Upper lobe of left lung (tissue), 6 donors: ENCODE data around the gene NAT16. TPM values are rescaled to one million over a fixed set of nuclear protein-coding genes. Genes with fewer than 3 reads are reported as not detected.

Experiments
- ATAC-seq, 2 donors: fragments of 200-7000 bp; cut with Tn5 transposase; one replicate each; pipeline ENCODE4 v1.9.1; 2022; ENCODE audit warnings: mild to moderate bottlenecking in 2 of 2, moderate library complexity in 2 of 2; ENCODE audit not compliant: low FRiP score in 2 of 2
- DNase-seq, 2 donors: peaks; one replicate each; pipeline ENCODE4 v3.0.0-alpha.2; 2019 to 2020
- H3K27ac ChIP-seq, 4 donors: fragments of 200-600 bp; sonication (generic); one replicate each; pipeline ENCODE4 v1.5.1; 2016 to 2019
- H3K27me3 ChIP-seq, 4 donors: fragments of 200-600 bp; sonication (generic); one replicate each; pipeline ENCODE4 v1.5.1; 2017 to 2019
- H3K36me3 ChIP-seq, 4 donors: fragments of 200-600 bp; sonication (generic); one replicate each; pipeline ENCODE4 v1.5.1; 2016 to 2019
- H3K4me1 ChIP-seq, 4 donors: fragments of 200-600 bp; sonication (generic); one replicate each; pipeline ENCODE4 v1.5.1; 2018 to 2019
- H3K4me3 ChIP-seq, 4 donors: fragments of 200-600 bp; sonication (generic); one replicate each; pipeline ENCODE4 v1.5.1; 2017 to 2019; ENCODE audit warnings: mild to moderate bottlenecking in 2 of 4, moderate library complexity in 1 of 4
- H3K9me3 ChIP-seq, 4 donors: fragments of 200-600 bp; sonication (generic); one replicate each; pipeline ENCODE4 v1.5.1; 2018 to 2019
- EP300 ChIP-seq, 4 donors: sonication (generic); formaldehyde crosslinking; IDR thresholded peaks; one replicate each; pipeline ENCODE4 v1.5.1; 2017; ENCODE audit warnings: antibody characterized with exemption in 4 of 4, control low read depth in 2 of 4
- POLR2A ChIP-seq, 4 donors: fragments of 450-650 bp; IDR thresholded peaks; one replicate each; pipeline ENCODE4 v1.5.1; 2016 to 2017; ENCODE audit warnings: antibody characterized with exemption in 4 of 4, mild to moderate bottlenecking in 2 of 4
- POLR2AphosphoS5 ChIP-seq, 2 donors: sonication (generic); formaldehyde crosslinking; IDR thresholded peaks; one replicate each; pipeline ENCODE4 v1.5.1; 2017; ENCODE audit warnings: antibody characterized with exemption in 2 of 2
- WGBS, 2 donors: methylation state at CpG; one replicate each; pipeline ENCODE4 v1.1.5; 2017 to 2018; 5-methylcytosine and 5-hydroxymethylcytosine counted together
- total RNA-seq, 6 donors: library from RNA; depleted of rRNA in 4 of 6; stranded (reverse); fragments of >200 nt in 4 of 6; gene quantifications; one replicate each; pipeline versions ENCODE4 v1.1.0 to v1.2.1, GENCODE V29; 2016 to 2021
- TF ChIP-seq, protein P1 (sequence below), 6 experiments: fragments of 450-650 bp in 4 of 6; fragments of 200-600 bp in 2 of 6; sonication (generic) in 2 of 6; IDR thresholded peaks; one replicate each; pipeline ENCODE4 v1.5.1; 2016 to 2019; ENCODE audit warnings: antibody characterized with exemption in 6 of 6
- donor health status: DM: no; HTN: no; CAD: no; lungs with moderate emphysema.
- donor health status: DM: no; HTN: yes; CAD: no; lungs with severe emphysema.

NAT16 gene
- total RNA-seq, 6 donors from 2014 or later, result not detected

DNA sequence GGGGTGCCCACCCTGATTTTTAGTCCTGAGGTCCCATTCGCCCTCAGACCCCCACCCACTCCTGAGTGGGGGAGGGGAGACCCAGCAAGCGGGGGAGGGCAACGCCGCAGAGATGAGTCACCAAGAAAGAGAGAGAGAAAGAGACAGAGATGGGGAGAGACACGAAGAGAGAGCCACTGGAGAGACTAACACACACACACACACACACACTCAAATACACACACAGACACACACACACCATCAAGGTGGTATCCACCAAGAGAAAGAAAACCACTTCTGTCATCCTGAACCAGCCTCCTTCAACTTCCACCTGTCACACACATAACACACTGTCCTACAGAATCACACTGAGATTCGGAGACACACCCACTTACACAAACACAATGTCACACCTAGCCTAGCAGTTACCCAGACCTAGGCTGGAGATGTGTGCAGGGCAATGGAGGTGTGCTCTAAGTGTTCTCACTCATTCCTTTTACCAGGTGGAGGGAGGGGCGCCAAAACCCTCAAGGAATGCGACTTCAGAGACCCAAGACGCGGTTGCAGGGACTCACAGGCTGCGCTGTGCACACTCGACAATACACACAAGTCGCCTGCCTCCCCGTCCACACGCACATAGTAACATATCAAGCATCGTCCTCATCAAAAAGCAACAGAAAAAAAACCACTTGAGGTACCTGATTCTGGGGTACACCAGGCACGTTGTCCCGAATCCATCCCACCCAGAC is 10.8 kb downstream of the NAT16 start:
- Histone ChIP-seq H3K27me3 (peaks cover 0 to 95% (median 67%) of the 10 kb centered on the region in 4 donors), H3K9me3 (no peaks in the 10 kb centered on the region), H3K36me3 (no peaks in the 10 kb centered on the region), H3K4me1 (peaks cover 36 to 62% (median 46%) of the 10 kb centered on the region in 4 donors), H3K27ac (no peak overlapping the region), H3K4me3 (no peak overlapping the region)
- ATAC-seq, result no peak
- 1 to 3% methylated on average over 13 to 18 of the region's 18 CpGs for WGBS, 2 donors
- TF ChIP-seq POLR2A (IDR thresholded peaks at IDR 0.05) (no peak), POLR2AphosphoS5 (IDR thresholded peaks at IDR 0.05) (no peak), EP300 (IDR thresholded peaks at IDR 0.05) (no peak)
- TF ChIP-seq, protein P1, sequence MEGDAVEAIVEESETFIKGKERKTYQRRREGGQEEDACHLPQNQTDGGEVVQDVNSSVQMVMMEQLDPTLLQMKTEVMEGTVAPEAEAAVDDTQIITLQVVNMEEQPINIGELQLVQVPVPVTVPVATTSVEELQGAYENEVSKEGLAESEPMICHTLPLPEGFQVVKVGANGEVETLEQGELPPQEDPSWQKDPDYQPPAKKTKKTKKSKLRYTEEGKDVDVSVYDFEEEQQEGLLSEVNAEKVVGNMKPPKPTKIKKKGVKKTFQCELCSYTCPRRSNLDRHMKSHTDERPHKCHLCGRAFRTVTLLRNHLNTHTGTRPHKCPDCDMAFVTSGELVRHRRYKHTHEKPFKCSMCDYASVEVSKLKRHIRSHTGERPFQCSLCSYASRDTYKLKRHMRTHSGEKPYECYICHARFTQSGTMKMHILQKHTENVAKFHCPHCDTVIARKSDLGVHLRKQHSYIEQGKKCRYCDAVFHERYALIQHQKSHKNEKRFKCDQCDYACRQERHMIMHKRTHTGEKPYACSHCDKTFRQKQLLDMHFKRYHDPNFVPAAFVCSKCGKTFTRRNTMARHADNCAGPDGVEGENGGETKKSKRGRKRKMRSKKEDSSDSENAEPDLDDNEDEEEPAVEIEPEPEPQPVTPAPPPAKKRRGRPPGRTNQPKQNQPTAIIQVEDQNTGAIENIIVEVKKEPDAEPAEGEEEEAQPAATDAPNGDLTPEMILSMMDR (IDR thresholded peaks at IDR 0.05), result no peak
- DNase-seq, result no peak

- Histone ChIP-seq H3K4me3 (no peak overlapping the region), H3K4me1 (peaks cover 39 to 62% (median 49%) of the 10 kb centered on the region in 4 donors), H3K36me3 (no peaks in the 10 kb centered on the region), H3K27ac (no peak overlapping the region), H3K9me3 (no peaks in the 10 kb centered on the region), H3K27me3 (peaks cover 0 to 95% (median 68%) of the 10 kb centered on the region in 4 donors)
- WGBS, 2 donors, result 0 to 3% methylated on average over 6 of the region's 6 CpGs
- no peak for ATAC-seq
- TF ChIP-seq POLR2A (IDR thresholded peaks at IDR 0.05), result no peak
- TF ChIP-seq EP300 (IDR thresholded peaks at IDR 0.05), result no peak
- TF ChIP-seq, protein P1 (IDR thresholded peaks at IDR 0.05), result no peak
- no peak for TF ChIP-seq POLR2AphosphoS5 (IDR thresholded peaks at IDR 0.05)
- no peak for DNase-seq
These were observed 11.6 kb downstream of the NAT16 start for GRCh38 chr7:101168412-101169049.

GRCh38 chr7:101167645-101168411 is 12.3 kb downstream of the NAT16 start:
- no peaks in the 10 kb centered on the region for H3K9me3 ChIP-seq
- ATAC-seq (no peak), DNase-seq (no peak)
- whole genome bisulfite sequencing, 2 donors, result 2 to 7% methylated on average over 12 of the region's 12 CpGs
- TF ChIP-seq, protein P1 (IDR thresholded peaks at IDR 0.05), result no peak
- peaks cover 0 to 95% (median 65%) of the 10 kb centered on the region in 4 donors for H3K27me3 ChIP-seq
- no peaks in the 10 kb centered on the region for H3K36me3 ChIP-seq
- peaks cover 39 to 62% (median 50%) of the 10 kb centered on the region in 4 donors for H3K4me1 ChIP-seq
- H3K4me3 ChIP-seq, result no peak overlapping the region
- no peak overlapping the region for H3K27ac ChIP-seq

GRCh38 chr7:101166909-101167644 is 13.0 kb downstream of the NAT16 start:
- no peak for TF ChIP-seq POLR2AphosphoS5 (IDR thresholded peaks at IDR 0.05)
- TF ChIP-seq, protein P1 (IDR thresholded peaks at IDR 0.05), result no peak
- TF ChIP-seq POLR2A (IDR thresholded peaks at IDR 0.05), result no peak
- no peak for TF ChIP-seq EP300 (IDR thresholded peaks at IDR 0.05)

More at GRCh38 chr7:101166909-101167644, 13.0 kb downstream of the NAT16 start:
- no peaks in the 10 kb centered on the region for H3K36me3 ChIP-seq
- no peak for ATAC-seq
- WGBS, 2 donors, result 2 to 4% methylated on average over 18 of the region's 19 CpGs
- peaks cover 0 to 92% (median 61%) of the 10 kb centered on the region in 4 donors for H3K27me3 ChIP-seq
- peaks cover 39 to 62% (median 52%) of the 10 kb centered on the region in 4 donors for H3K4me1 ChIP-seq
- no peak overlapping the region for H3K4me3 ChIP-seq
- DNase-seq, result no peak
- no peaks in the 10 kb centered on the region for H3K9me3 ChIP-seq
- H3K27ac ChIP-seq, result no peak overlapping the region
